GM19240 (cell line): Measurements from ENCODE around the gene GNB2.
"Not testable (repeated sequence)": the region's sequence is repeated elsewhere in the genome, so short reads cannot be mapped to it uniquely, and the experiment has no call there.

Experiments
- DNase-seq: peaks from one replicate; pipeline ENCODE4 v3.0.0; 2011; ENCODE audit warnings: low spot score; ENCODE audit not compliant: insufficient read length

Gene GNB2

DNA sequence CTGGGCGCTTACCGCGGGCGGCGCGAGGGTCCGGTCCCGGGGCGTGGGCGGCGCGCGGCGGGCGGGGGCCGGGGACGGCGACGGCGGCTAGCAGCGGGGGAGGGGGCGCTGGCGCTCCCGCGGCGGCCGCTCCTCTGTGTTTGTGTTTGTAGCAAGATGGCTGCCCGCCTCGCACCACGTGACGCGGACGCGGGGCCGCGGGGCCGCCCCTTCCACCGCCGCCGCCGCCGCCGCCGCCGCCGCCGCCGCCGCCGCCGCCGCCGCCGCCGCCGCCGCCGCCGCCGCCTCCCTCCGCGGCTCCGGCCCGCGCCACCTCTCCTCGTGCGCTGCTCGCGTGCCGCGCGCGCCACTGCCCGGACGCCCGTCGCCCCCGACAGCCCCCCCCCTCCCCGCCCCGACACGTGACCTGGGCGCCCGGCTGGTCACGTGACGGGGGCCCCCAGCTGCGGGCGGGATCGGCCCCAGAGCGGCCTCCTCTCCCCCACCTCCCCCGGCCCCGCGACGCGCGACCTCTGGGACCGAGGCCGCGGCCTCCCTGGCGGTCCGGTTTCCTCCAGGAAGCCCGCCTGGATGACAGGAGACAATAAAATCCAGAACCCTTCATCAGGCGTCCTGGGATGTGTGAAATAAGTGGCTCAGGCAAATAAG is 20.7 kb downstream of the GNB2 start, which contains the start of gene GIGYF1:
Gene GIGYF1, minus strand, starts transcription at position 153 of the 648 bp plus-strand sequence. CDS start 6,012 bp downstream, outside the sequence.
- peak; percentile 81 for DNase-seq

DNA sequence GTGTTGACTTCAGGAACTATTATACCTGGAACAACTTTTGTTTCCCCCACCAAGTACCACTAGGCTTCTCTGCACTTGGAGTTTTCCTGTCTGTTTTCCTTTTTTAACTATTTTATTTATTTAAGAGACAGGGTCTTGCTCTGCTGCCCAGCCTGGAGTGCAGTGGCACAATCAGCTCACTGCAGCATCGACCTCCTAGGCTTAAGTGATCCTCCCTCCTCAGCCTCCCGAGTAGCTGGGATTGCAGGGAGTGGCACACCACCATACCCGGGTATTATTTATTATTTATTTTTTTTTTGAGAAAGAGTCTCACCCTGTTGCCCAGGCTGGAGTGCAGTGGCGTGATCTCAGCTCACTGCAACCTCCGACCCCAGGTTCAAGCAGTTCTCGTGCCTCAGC is 22.6 kb downstream of the GNB2 start:
- no peak for DNase-seq

DNA sequence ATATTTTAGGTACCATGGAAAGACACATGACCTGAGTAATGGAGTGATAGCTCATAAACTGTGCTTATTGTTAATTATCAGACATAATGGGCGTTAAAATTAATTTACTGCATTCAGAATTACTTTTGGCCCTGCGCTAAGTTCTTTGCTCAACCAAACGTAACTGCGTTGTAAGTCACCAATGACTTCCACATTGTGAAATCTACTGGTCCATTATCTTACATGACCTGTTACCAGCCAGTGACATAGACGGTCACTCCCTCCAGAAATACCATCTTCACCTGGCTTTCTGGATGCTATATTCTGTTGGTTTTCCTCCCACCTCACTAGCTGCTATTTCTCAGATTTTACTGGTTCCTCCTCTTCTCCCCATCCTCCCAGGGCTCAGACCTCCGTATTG is 25.5 kb downstream of the GNB2 start:
- no peak for DNase-seq

DNA sequence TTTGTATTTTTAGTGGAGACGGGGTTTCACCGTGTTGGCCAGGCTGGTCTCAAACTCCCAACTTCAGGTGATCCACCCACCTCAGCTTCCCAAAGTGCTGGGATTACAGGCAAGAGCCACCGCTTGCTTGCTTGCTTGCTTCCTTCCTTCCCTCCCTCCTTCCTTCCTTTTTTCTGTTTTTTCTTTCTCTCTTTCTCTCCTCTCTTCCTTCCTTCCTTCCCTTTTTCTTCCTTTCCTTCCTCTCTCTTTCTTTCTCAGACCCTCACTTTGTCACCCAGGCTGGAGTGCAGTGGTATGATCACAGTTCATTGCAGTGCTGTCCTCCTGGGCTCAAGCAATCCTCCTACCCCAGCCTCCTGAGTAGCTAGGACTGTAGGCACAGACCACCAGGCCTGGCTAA is 27.5 kb downstream of the GNB2 start:
- DNase-seq, result not testable (repeated sequence)

DNA sequence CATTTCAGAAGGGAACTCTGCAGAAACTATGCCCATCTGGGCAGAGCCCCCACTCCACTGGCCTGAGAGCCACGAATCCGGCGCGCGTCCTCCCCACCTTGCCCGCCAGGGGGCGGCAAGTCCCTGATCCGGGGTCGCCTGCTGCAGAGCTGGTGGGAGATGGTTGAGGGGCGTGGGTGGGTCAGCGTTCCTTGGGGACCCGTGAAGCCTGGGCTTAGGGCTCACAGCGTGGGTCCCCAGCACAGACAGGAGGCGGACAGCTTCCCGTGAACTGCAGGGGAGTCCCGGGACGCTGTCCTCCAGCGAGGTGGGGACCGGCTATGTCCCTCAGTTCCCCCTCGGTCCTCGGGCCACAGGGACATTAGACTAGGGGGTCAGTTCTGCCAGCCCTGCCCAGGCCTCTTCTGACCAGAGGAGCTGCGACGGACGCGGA is 31.8 kb downstream of the GNB2 start:
- DNase-seq, result peak; percentile 77

DNA sequence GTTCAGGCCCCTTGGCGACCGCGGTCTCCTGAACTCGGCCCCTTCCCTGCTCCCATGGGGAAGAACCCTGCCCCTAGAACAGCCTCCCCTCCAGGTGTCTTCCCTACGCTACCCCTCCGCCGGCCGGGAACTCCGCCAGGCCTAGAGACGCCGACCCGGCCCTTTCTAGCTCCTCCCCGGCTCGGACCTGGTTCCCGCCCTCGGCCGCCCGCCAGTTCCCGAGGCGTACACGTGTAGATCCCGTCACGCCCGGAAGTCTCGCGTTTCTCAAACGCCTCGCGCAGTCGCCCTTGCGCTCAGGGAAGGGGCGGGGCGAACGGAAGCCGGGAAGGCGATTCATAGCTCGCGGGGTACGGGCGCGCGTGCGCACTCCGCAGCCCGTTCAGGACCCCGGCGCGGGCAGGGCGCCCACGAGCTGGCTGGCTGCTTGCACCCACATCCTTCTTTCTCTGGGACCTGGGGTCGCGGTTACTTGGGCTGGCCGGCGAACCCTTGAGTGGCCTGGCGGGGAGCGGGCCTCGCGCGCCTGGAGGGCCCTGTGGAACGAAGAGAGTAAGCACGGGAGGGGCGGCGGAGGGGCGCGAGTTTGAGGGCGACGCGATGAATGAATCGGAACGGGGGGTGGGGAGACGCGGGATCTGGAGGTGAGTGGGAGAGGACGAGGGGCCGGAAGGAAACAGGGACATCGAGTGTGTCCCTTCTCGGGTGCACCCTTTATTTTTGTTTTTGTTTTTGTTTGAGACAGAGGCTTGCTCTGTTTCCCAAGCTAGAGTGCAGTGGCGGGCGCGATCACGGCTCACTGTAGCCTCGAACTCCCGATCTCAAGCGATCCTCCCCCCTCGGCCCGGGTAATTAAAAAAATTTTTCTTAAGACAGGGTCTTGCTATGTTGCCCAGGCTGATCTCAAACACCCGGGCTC is 32.5 kb downstream of the GNB2 start, which contains the start of gene POP7:
Gene POP7, plus strand, starts transcription at position 369 of the 919 bp plus-strand sequence. CDS start 710 bp downstream, outside the sequence.
- peak; percentile 94 for DNase-seq

DNA sequence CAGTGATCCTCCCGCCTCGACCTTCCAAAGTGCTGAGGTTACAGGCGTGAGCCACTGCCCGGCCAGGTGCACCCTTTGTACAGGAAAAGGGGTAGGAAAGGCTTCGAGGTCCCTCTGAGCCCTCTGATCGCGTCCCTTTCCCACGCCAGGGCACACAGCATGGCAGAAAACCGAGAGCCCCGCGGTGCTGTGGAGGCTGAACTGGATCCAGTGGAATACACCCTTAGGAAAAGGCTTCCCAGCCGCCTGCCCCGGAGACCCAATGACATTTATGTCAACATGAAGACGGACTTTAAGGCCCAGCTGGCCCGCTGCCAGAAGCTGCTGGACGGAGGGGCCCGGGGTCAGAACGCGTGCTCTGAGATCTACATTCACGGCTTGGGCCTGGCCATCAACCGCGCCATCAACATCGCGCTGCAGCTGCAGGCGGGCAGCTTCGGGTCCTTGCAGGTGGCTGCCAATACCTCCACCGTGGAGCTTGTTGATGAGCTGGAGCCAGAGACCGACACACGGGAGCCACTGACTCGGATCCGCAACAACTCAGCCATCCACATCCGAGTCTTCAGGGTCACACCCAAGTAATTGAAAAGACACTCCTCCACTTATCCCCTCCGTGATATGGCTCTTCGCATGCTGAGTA is 33.3 kb downstream of the GNB2 start:
- no peak for DNase-seq

DNA sequence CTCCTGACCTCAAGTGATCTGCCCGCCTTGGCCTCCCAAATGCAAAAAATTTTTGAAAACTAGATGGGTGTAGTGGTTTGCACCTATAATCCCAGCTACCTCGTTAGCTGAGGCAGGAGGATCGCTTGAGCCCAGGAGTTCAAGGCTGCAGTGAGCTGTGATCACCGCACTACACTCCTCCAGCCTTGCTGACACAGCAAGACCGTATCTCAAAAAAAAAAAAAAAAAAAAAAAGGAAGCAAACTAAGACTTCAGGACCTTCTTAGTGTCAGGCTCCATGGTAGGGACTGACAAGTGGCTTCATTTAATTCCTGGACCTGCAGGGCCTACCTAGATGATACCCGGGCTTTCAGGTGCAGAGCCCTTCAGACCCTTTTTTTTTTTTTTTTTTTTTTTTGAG is 34.9 kb downstream of the GNB2 start:
- DNase-seq, result no peak

DNA sequence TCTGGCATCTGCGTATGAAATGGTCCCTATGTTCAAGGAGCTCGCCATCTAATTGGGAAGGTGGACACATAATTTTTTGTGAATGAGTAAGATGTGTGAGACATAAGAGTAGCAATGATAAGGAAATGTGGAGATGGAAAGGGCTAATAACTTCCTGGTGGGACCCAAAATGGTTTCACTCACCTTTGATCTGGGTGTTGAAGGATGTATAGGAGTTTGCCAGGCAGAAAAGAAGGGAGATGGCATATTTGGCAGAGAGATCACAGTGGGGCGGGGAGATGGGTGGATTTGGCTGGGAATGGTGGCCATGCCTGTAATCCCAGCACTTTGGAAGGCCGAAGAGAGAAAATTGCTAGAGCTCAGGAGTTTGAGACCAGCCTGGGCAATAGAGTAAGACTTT is 36.9 kb downstream of the GNB2 start:
- no peak for DNase-seq

DNA sequence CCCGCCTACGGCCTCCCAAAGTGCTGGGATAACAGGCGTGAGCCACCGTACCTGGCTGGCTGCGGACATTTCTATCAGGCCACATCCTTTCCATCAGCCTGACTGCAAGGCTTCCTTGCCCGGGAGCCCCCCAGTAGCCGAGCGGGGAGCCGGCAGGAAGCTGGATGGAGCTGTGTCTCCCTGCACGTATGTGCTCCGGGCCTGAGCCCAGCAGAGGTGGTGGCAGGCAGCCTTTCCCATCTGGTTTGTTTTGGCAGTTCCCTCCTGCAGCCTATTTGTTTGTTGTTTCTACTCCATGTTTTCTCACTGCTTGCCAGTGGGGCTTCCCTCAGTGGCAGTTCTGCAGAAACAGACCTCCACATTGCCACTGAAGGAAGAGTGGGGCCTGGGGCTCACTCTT is 37.8 kb downstream of the GNB2 start:
- no peak for DNase-seq

DNA sequence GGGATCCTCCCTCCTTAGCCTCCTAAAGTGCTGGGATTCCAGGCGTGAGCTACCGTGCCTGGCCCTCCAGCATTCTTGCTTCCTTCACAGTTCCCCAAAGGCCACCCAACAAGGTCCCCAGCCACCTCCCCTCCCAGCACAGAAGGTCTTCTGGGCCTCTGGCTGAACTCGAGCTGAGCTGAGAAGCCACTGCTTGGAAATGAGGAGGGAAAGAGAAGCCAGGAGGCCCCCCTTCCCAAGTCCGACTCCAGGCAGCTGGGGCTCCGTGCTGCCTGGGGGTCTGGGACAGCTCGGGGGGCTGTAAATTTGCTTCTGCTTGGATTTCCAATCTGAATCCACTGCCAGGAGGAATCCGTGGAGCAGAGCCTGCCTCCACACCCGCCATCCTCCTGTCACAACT is 41.2 kb downstream of the GNB2 start:
- DNase-seq, result no peak

DNA sequence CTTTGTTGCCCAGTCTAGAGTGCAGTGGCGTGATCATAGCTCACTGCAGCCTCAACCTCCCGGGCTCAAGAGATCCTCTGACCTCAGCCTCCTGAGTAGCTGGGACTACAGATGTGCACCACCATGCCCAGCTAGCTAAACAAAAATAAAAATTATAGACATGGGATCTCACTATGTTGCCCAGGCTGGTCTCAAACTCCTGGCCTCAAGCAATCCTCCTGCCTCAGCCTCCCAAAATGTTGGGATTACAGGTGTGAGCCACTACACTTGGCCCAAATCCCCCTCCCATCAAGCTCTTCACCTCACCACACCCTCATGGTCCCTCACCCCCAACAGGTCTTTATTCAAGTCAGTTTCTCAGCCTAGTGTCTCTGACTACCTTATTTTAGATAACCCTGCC is 43.5 kb downstream of the GNB2 start:
- DNase-seq, result not testable (repeated sequence)

DNA sequence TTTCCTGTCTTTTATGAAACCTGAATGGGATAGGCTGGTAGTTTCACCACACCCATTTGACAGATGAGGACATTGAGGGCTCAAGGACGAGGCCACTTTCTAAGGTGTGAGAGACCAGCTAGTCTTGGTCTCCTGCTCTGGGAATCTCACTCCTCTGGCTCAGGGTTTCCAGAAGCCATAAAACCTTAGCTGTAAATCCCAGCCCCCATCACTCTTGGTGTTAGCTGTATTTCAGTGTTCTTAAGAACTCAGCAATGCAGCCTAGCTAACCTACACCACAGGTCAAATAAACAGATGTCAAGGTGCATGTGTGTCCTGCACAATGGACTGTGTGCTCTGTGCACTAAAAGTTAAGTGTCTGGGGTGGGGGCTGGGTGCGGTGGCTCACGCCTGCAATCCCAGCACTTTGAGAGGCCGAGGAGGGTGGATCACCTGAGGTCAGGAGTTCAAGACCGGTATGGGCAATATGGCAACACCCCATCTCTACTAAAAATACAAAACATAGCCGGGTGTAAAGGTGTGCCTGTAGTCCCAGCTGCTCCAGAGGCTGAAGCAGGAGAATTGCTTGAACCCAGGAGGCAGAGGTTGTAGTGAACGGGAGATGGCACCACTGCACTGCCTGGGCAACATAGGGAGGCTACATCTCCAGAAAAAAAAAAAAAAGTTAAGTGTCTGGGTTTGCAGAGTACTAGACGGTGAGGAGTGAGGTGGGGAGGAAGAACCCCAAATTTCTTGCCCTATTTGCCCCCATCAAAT is 46.2 kb downstream of the GNB2 start:
- no peak for DNase-seq

DNA sequence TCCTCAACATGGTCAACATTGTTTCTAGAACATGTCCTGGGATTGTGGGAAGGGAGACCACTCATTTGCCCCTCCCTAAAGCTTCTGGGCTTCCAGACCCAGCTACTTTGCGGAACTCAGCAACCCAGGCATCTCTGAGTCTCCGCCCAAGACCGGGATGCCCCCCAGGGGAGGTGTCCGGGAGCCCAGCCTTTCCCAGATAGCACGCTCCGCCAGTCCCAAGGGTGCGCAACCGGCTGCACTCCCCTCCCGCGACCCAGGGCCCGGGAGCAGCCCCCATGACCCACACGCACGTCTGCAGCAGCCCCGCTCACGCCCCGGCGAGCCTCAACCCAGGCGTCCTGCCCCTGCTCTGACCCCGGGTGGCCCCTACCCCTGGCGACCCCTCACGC is 46.7 kb downstream of the GNB2 start, which contains the start of gene EPO:
Gene EPO, plus strand, starts transcription at position 190 of the 392 bp plus-strand sequence. CDS start 513 bp downstream, outside the sequence.
- DNase-seq, result no peak

DNA sequence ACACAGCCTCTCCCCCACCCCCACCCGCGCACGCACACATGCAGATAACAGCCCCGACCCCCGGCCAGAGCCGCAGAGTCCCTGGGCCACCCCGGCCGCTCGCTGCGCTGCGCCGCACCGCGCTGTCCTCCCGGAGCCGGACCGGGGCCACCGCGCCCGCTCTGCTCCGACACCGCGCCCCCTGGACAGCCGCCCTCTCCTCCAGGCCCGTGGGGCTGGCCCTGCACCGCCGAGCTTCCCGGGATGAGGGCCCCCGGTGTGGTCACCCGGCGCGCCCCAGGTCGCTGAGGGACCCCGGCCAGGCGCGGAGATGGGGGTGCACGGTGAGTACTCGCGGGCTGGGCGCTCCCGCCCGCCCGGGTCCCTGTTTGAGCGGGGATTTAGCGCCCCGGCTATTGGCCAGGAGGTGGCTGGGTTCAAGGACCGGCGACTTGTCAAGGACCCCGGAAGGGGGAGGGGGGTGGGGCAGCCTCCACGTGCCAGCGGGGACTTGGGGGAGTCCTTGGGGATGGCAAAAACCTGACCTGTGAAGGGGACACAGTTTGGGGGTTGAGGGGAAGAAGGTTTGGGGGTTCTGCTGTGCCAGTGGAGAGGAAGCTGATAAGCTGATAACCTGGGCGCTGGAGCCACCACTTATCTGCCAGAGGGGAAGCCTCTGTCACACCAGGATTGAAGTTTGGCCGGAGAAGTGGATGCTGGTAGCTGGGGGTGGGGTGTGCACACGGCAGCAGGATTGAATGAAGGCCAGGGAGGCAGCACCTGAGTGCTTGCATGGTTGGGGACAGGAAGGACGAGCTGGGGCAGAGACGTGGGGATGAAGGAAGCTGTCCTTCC is 47.3 kb downstream of the GNB2 start:
- DNase-seq, result no peak

DNA sequence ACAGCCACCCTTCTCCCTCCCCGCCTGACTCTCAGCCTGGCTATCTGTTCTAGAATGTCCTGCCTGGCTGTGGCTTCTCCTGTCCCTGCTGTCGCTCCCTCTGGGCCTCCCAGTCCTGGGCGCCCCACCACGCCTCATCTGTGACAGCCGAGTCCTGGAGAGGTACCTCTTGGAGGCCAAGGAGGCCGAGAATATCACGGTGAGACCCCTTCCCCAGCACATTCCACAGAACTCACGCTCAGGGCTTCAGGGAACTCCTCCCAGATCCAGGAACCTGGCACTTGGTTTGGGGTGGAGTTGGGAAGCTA is 47.9 kb downstream of the GNB2 start:
- no peak for DNase-seq

DNA sequence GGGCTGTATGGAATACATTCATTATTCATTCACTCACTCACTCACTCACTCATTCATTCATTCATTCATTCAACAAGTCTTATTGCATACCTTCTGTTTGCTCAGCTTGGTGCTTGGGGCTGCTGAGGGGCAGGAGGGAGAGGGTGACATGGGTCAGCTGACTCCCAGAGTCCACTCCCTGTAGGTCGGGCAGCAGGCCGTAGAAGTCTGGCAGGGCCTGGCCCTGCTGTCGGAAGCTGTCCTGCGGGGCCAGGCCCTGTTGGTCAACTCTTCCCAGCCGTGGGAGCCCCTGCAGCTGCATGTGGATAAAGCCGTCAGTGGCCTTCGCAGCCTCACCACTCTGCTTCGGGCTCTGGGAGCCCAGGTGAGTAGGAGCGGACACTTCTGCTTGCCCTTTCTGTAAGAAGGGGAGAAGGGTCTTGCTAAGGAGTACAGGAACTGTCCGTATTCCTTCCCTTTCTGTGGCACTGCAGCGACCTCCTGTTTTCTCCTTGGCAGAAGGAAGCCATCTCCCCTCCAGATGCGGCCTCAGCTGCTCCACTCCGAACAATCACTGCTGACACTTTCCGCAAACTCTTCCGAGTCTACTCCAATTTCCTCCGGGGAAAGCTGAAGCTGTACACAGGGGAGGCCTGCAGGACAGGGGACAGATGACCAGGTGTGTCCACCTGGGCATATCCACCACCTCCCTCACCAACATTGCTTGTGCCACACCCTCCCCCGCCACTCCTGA is 49.1 kb downstream of the GNB2 start:
- DNase-seq, result no peak

DNA sequence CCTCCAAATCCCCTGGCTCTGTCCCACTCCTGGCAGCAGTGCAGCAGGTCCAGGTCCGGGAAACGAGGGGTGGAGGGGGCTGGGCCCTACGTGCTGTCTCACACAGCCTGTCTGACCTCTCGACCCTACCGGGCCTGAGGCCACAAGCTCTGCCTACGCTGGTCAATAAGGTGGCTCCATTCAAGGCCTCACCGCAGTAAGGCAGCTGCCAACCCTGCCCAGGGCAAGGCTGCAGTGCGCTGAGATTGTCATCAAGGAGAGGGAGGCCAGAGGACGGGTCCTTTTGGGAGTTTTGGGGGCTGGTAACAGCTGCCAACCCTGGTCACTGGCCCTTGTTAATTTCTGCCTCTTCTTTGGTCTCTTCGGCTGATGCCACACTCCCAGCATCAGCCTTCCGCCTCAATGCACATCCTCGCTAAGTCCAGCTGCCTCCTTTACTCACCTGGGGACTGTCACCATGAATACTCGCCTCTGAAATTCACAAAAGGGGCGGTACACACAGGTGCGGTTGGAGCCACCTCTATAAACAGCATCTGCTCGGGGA is 50.3 kb downstream of the GNB2 start:
- no peak for DNase-seq

DNA sequence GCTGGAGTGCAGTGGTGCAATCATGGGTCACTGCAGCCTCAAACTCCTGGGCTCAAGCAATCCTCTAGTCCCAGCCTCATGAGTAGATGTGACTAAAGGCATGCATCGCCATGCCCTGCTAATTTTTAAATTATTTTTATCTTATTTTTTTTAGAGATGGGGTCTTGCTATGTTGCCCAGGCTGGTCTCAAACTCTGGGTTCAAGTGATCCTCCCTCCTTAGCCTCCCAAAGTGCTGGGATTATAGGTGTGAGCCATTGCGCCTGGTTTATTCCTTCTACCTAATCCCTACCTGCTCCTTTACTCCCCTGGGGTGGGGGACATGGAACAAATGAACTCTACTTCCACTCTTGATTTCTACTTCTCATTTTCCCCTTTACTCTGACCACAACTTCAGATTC is 50.8 kb downstream of the GNB2 start:
- not testable (repeated sequence) for DNase-seq
